ENCODE data around the gene DPP6. TPM values are rescaled to one million over a fixed set of nuclear protein-coding genes. Genes with fewer than 3 reads are reported as not detected.

Gene DPP6
- total RNA-seq, 1 donor from 2014 or later, result 1.4 TPM

- Mint-ChIP-seq H3K36me3 (ENCODE audit: low read depth, unreplicated experiment) (peaks cover 4% of the 10 kb centered on the region), H3K4me3 (ENCODE audit: unreplicated experiment) (no peak overlapping the region), H3K9me3 (ENCODE audit: unreplicated experiment) (no peaks in the 10 kb centered on the region), H3K27me3 (ENCODE audit: unreplicated experiment) (peaks cover 5% of the 10 kb centered on the region), H3K27ac (ENCODE audit: unreplicated experiment) (no peak overlapping the region), H3K4me1 (ENCODE audit: unreplicated experiment) (no peaks in the 10 kb centered on the region)
- TF ChIP-seq CTCF (IDR thresholded peaks at IDR 0.05; ENCODE audit: unreplicated experiment), result no peak
- DNase-seq (ENCODE audit: low spot score), result no peak
Observed at GRCh38 chr7:154884348-154884920, 832.2 kb downstream of the DPP6 start.

- DNase-seq (ENCODE audit: low spot score), result no peak
- Mint-ChIP-seq H3K4me3 (ENCODE audit: unreplicated experiment) (no peak overlapping the region), H3K36me3 (ENCODE audit: low read depth, unreplicated experiment) (peaks cover 4% of the 10 kb centered on the region), H3K27me3 (ENCODE audit: unreplicated experiment) (peaks cover 5% of the 10 kb centered on the region), H3K27ac (ENCODE audit: unreplicated experiment) (no peak overlapping the region), H3K4me1 (ENCODE audit: unreplicated experiment) (no peaks in the 10 kb centered on the region), H3K9me3 (ENCODE audit: unreplicated experiment) (no peaks in the 10 kb centered on the region)
- TF ChIP-seq CTCF (IDR thresholded peaks at IDR 0.05; ENCODE audit: unreplicated experiment), result no peak
Observed at GRCh38 chr7:154886591-154886990, 834.4 kb downstream of the DPP6 start.

DNA sequence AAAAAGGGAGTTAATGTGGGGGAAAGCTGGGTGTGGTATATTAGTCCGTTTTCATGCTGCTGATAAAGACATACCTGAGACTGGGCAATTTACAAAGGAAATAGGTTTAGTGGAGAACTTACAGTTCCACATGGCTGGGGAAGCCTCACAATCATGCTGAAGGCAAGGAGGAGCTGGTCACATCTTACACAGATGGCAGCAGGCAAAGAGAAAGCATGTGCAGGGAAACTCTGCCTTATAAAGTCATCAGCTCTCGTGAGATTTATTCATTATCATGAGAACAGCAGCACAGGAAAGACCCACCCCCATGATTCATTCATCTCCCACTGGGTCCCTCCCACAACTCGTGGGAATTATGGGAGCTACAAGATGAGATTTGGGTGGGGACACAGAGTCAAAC lies 836.5 kb downstream of the DPP6 start:
- H3K4me1 Mint-ChIP-seq (ENCODE audit: unreplicated experiment), result no peaks in the 10 kb centered on the region
- H3K27ac Mint-ChIP-seq (ENCODE audit: unreplicated experiment), result no peak overlapping the region
- H3K4me3 Mint-ChIP-seq (ENCODE audit: unreplicated experiment), result no peak overlapping the region
- no peak for DNase-seq (ENCODE audit: low spot score)
- TF ChIP-seq CTCF (IDR thresholded peaks at IDR 0.05; ENCODE audit: unreplicated experiment), result no peak
- no peaks in the 10 kb centered on the region for H3K9me3 Mint-ChIP-seq (ENCODE audit: unreplicated experiment)
- H3K27me3 Mint-ChIP-seq (ENCODE audit: unreplicated experiment), result peaks cover 4% of the 10 kb centered on the region
- peaks cover 4% of the 10 kb centered on the region for H3K36me3 Mint-ChIP-seq (ENCODE audit: low read depth, unreplicated experiment)

DNA sequence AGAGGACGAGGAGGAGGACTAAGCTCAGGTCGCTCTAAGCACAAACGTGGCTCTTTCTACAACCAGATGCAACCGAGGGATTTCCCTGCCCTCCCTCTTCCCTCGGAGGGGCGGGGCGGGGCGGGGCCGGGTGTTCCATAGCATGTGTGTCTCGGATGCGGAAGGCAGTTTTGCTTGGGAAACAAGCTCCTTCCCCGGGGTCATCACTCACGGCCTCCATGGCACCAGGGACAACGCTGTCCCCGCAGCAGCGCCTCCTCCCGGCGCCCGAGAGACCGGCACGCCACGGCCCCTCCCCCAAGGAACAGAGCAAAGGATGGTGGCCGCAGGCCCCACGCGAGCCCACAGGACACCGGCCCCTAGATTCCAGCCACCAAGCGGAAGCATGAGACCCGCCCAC lies 840.3 kb downstream of the DPP6 start:
- Mint-ChIP-seq H3K4me1 (ENCODE audit: unreplicated experiment) (peaks cover 10% of the 10 kb centered on the region), H3K4me3 (ENCODE audit: unreplicated experiment) (no peak overlapping the region), H3K9me3 (ENCODE audit: unreplicated experiment) (no peaks in the 10 kb centered on the region), H3K36me3 (ENCODE audit: low read depth, unreplicated experiment) (peaks cover 4% of the 10 kb centered on the region), H3K27me3 (ENCODE audit: unreplicated experiment) (peaks cover 8% of the 10 kb centered on the region), H3K27ac (ENCODE audit: unreplicated experiment) (no peak overlapping the region)
- no peak for TF ChIP-seq CTCF (IDR thresholded peaks at IDR 0.05; ENCODE audit: unreplicated experiment)
- DNase-seq (ENCODE audit: low spot score), result no peak

DNA sequence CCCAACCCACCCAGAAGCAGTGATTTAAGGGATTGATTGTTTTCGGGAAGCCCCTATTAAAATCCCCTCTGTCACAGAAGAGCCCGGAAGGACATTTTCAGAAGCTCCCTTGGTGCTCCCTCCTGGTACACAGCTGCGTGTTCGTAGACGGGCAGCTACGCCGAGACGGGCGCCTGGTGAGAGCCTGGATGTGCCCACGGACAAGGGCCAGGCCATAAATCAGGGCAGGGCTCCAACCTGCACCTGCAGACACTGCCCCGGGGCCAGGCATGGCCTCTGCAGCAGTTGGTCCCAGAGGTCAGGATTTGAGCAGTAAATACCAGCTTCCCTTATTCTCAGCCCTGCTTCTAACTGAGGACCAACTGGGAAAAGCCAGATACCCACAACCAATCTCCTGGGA lies 843.9 kb downstream of the DPP6 start:
- Mint-ChIP-seq H3K9me3 (ENCODE audit: unreplicated experiment) (no peaks in the 10 kb centered on the region), H3K4me3 (ENCODE audit: unreplicated experiment) (no peak overlapping the region), H3K4me1 (ENCODE audit: unreplicated experiment) (peaks cover 11% of the 10 kb centered on the region), H3K27ac (ENCODE audit: unreplicated experiment) (no peak overlapping the region), H3K36me3 (ENCODE audit: low read depth, unreplicated experiment) (no peaks in the 10 kb centered on the region), H3K27me3 (ENCODE audit: unreplicated experiment) (peaks cover 6% of the 10 kb centered on the region)
- TF ChIP-seq CTCF (IDR thresholded peaks at IDR 0.05; ENCODE audit: unreplicated experiment), result no peak
- DNase-seq (ENCODE audit: low spot score), result no peak
